Measurements from ENCODE around the gene ATP7B. TPM values are rescaled to one million over a fixed set of nuclear protein-coding genes. Genes with fewer than 3 reads are reported as not detected.
A peak's percentile ranks its signal among the peaks of the same experiment; 100 is the strongest.

The ATP7B gene
- total RNA-seq, 1 donor from 2014 or later, result 5.8 TPM

DNA sequence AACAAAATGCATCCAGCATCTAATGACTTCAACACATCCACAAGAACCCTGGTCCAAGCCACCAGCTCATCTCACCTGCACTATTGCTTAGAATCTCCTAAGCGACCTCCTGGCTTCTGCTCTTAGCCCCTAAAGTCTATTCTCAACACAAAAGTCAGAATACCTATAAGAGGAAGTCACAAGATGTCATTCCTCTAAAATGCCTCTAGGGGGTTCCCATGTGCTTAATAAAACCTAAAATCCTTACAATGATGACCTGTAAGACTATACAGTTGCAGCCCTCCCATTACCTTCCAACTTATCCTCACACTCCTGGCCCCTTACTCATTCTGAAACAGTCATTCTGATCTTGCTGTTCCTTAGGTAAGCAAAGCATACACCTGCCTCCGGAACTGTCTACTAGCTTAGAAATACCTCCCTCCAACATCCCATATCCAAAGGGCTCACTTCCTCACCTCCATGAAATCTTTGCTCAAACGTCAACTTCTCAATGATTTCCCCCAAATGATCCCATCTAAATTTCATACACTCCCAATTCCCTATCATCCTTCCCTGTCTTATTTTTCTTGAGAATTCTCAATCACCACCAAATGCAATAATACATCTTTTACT, 10.0 kb downstream of the ATP7B start:
- no peak overlapping the region for H3K4me3 ChIP-seq
- peak; percentile 67 for ATAC-seq
- H3K27me3 ChIP-seq, result no peaks in the 10 kb centered on the region
- peaks cover 3% of the 10 kb centered on the region for H3K4me1 ChIP-seq
- H3K27ac ChIP-seq, result no peak overlapping the region
- no peak for DNase-seq
- H3K36me3 ChIP-seq, result no peaks in the 10 kb centered on the region
- intact Hi-C loops (cut with DNase I), result no loop called here
- TF ChIP-seq, protein P1, sequence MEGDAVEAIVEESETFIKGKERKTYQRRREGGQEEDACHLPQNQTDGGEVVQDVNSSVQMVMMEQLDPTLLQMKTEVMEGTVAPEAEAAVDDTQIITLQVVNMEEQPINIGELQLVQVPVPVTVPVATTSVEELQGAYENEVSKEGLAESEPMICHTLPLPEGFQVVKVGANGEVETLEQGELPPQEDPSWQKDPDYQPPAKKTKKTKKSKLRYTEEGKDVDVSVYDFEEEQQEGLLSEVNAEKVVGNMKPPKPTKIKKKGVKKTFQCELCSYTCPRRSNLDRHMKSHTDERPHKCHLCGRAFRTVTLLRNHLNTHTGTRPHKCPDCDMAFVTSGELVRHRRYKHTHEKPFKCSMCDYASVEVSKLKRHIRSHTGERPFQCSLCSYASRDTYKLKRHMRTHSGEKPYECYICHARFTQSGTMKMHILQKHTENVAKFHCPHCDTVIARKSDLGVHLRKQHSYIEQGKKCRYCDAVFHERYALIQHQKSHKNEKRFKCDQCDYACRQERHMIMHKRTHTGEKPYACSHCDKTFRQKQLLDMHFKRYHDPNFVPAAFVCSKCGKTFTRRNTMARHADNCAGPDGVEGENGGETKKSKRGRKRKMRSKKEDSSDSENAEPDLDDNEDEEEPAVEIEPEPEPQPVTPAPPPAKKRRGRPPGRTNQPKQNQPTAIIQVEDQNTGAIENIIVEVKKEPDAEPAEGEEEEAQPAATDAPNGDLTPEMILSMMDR (IDR thresholded peaks at IDR 0.05), result peak; percentile 75
- no peaks in the 10 kb centered on the region for H3K9me3 ChIP-seq

DNA sequence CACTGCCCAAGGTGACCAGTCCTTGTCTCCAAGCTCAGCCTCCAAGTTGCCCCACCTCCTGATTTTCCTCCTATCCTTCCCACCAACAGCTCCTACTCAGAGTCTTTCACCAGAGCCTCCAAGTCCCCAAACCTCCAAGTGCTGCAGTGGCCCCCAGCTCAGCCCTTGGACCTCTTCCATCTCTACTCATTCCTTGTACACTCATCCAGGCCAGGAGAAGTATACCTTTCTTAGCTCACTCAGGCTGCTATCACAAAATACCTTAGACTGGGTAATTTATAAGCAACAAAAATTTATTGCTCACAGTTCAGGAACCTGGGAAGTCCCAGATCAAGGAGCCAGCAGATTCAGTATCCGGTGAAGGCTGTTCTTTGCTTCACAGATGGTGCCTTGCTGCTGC, 11.3 kb downstream of the ATP7B start:
- ATAC-seq (no peak), DNase-seq (no peak)
- TF ChIP-seq, protein P1 (IDR thresholded peaks at IDR 0.05), result no peak
- intact Hi-C loops (cut with DNase I), result loop anchor here (10.0 kb wide), 1 partner anchor 125 kb away; the partner anchor contains the start of gene NEK5
- Histone ChIP-seq H3K27me3 (no peaks in the 10 kb centered on the region), H3K4me3 (no peak overlapping the region), H3K4me1 (peaks cover 10% of the 10 kb centered on the region), H3K27ac (no peak overlapping the region), H3K36me3 (no peaks in the 10 kb centered on the region), H3K9me3 (no peaks in the 10 kb centered on the region)

DNA sequence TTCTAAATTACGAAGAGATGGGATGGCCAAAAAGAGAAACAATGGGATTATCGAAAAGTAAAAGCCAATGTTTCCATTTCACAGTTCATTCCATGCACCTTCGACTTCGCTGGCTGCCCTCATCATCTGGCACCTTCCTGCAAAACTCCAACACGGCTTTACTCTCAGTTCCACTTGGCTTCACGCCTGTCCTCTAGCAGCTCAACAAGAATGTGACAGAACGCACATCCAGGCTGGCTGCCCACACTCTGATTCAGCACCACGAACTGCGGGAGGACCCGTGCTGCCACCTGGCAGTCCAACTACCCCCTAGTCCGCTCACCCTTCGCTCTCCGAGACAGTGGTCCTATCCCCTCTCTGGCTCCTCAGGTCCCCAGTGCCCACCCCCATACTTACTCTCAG, 11.7 kb downstream of the ATP7B start:
- ATAC-seq, result peak; percentile 42
- no peaks in the 10 kb centered on the region for H3K9me3 ChIP-seq
- no peaks in the 10 kb centered on the region for H3K36me3 ChIP-seq
- intact Hi-C loops (cut with DNase I), result loop anchor here (10.0 kb wide), 1 partner anchor 125 kb away; the partner anchor contains the start of gene NEK5
- no peaks in the 10 kb centered on the region for H3K27me3 ChIP-seq
- H3K4me1 ChIP-seq, result peaks cover 10% of the 10 kb centered on the region
- TF ChIP-seq, protein P1 (IDR thresholded peaks at IDR 0.05), result no peak
- no peak for DNase-seq
- no peak overlapping the region for H3K27ac ChIP-seq
- no peak overlapping the region for H3K4me3 ChIP-seq

DNA sequence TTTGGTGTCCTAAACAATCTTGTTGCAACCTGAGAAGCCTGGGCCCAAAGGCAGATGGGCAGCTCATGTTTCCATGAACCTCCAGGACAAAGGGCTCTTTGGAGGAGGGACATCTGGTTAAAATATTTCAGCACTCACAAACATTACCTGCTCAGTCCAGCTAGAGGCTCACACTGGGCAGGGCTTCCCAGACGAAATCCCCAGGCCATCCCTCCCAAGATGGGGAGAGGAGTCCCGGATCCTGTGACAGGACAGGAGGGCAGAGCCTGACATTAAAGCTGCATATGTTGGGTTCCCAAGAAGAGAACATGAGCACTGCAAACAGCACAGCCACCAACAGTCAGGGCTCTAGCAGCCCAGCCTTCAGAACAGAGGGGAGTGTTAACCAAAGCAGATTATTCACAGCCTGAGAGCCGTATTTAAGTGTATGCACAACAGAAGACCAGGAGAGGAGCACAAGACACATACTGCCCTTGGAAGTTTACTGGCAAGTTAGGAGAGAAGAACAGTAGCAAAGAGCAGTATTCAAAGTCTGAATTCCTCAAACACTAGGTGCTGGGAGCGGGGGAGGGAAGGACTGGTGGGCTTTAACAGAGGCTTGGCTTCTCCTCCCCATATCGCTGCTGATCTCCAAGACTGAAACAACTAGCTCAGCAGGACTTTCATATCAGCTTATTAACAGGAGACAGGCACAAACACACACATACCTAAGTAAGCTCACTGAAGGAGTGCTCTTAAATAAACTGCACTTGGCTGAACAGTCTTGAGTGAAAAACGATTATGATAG, 12.3 kb downstream of the ATP7B start:
- Histone ChIP-seq H3K4me1 (peaks cover 10% of the 10 kb centered on the region), H3K9me3 (no peaks in the 10 kb centered on the region), H3K36me3 (no peaks in the 10 kb centered on the region), H3K4me3 (no peak overlapping the region), H3K27me3 (no peaks in the 10 kb centered on the region), H3K27ac (no peak overlapping the region)
- no peak for DNase-seq
- peak; percentile 10 for ATAC-seq
- intact Hi-C loops (cut with DNase I), result loop anchor here (10.0 kb wide), 1 partner anchor 126 kb away; the partner anchor contains the start of gene NEK5
- TF ChIP-seq, protein P1 (IDR thresholded peaks at IDR 0.05), result no peak

DNA sequence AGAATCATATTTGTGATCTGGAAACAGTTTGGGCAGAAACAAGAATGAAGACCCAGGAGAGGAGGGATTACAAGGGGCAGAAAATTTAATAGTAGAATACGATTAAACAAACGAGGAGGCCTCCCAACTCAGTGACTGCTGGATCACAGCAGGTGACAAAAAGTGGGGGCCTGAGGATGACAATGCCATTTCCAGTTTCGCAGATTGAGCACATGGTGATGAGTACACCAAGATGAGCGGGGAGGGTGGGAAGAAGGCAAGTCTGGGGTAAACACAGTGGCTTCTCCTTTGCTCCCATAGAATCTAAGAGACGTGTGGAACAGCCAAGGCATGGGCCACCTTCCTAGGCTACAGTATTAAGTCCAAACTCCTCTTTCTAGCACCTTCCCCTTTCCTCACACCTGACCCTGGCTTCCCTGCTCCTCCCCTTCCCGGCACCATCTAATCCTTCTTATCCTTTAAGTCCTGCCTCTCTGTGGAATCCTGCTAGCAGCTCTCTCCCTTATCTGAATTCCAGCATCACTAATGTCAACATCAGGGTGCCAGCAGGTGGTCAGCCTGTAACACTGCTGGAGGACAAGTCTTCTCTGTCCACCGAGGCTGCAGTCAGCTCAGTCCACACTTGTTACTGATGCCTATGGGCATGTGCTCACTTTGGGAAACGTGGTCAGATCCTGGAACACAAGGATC, 13.5 kb downstream of the ATP7B start:
- no peak overlapping the region for H3K4me3 ChIP-seq
- ATAC-seq (peak; percentile 53), DNase-seq (no peak)
- TF ChIP-seq, protein P1 (IDR thresholded peaks at IDR 0.05), result no peak
- intact Hi-C loops (cut with DNase I), result loop anchor here (10.0 kb wide), 1 partner anchor 127 kb away; the partner anchor contains the start of gene NEK5
- no peaks in the 10 kb centered on the region for H3K36me3 ChIP-seq
- no peaks in the 10 kb centered on the region for H3K27me3 ChIP-seq
- no peak overlapping the region for H3K27ac ChIP-seq
- H3K4me1 ChIP-seq, result peaks cover 10% of the 10 kb centered on the region
- no peaks in the 10 kb centered on the region for H3K9me3 ChIP-seq

Data from upper lobe of right lung (tissue), 1 donor.